Activated CD4-positive, alpha-beta T cell treated with anti-CD3 and anti-CD28 coated beads, Interleukin-2, Interleukin-4, amounts not matched to agents 100 ng/mL and 50 ng/mL, durations not matched to agents 16 hours and 8 hours (primary cell): ENCODE measurements around the gene RXRA.
A peak's percentile ranks its signal among the peaks of the same experiment; 100 is the strongest.

Experiments used
- DNase-seq: peaks from one replicate; pipeline ENCODE4 v3.0.0-alpha.2; 2020; ENCODE audit warnings: low spot score

Gene RXRA

DNA sequence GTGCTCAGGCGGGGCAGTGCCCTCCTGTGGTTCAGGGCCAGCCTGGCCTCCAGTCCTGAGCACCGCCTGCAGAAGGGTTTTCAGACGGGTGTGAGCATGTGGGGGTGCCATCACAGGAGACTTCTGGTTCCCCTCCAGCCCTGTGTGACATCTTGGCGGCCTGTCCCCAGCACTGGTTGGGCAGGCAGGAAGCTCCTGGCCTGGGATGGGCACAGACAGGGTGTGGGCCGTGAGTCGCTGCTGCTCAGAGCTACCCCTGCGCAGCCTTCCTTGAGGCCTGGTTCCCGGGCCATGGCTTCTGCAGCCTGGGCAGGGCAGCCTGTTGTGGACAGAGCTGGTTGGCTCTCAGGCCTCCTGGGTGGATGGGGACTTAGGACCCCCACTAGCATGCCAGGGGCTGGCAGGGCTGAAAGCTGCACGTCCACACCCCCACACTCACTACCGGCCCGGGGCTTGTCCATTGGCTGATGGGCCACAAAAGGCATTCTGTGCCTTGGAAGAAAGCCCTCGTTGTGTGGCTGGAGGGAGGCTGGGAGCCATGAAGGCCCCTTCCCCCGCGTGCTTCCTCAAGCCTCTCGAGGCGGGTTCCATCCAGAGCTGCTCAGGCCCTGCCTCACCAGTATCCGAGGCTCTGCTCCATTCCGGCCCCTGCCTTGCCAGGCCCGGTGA is 58.7 kb downstream of the RXRA start:
- DNase-seq, result no peak

DNA sequence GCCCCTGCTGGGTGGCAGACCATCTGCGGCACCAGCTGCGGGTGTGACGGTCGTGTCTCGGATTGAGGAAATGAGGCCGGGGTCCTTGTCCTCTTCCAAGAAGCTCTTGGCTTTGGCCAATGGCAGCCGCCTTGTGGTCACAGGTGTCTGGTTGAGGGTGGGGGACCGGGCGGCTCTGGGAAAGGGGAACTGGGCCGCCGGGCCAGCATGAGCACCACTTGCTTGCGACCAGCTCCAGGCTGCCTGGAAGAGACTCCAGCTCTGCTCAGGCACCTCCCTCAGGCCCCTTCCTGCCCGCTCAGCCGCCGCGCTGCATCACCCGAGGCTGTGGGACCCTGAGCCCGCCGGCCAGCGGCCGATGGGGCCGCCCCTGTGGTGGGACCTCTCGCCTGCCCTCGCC is 59.7 kb downstream of the RXRA start:
- DNase-seq, result no peak

DNA sequence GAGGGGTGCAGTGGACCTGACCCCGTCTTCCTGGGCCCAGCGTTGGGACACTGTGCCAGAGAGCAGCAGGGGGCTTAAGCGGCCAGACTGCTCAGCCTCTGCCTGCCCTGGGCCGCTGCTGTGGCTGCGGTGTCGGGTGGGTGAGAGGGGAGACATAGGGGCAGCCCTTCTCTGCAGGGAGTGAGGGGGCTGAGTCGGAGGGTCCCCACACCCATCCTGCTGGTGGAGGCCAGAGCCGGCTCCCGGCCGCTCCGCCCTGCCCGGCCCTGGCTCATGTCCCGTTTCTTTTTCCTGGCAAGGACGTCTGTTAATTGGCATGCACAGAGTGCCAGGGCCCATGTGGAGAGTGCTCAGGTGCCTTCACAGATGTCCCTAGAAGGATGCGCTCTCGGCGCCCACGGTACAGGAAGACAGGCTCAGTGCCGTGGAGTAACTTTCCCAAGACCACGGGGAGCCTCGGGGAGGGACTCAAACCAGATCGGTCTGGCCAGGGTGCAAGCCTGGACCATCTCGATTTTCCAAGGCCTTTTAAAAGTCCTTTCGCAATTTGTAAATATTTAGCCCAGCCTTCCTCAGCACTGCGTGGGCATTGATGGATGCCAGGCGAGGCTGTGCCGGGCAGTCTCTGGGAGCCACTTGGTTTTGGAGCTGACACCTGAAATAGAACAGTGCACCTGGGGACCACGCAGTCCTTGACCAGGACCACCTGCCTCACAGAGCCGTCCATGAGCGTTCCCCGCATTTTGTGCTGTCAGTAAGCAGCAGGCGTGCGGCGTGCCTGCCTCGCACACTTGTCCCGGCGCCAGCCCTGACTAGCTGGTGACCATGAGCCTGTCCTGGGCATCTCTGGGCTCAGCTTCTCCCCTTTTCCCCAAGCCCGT is 60.9 kb downstream of the RXRA start:
- DNase-seq, result no peak

DNA sequence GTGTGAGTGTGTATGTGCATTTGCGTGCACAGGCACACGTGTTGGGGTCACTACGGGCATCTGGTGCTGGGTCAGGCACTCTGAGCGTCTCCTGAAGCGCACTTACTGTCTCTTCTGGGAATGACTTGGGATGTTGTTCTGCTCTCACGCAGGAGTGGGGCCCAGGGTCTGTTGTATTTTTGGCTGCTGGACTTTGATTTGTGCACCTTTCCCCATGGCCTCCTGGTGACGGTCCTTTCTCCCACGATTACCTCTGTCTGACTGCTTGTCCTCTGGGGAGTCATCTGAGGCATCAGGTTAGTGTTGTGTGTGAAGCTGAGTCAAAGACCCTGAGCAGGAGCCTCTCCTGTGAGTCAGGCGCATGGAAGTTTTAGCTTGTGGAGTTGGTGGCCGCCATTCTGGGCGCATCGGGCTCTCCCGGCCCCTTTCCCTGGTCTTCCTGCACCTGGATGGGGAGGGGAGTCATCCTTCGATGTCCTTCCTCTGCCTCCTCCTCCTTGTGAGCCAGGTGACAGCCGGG is 62.1 kb downstream of the RXRA start:
- DNase-seq, result no peak

DNA sequence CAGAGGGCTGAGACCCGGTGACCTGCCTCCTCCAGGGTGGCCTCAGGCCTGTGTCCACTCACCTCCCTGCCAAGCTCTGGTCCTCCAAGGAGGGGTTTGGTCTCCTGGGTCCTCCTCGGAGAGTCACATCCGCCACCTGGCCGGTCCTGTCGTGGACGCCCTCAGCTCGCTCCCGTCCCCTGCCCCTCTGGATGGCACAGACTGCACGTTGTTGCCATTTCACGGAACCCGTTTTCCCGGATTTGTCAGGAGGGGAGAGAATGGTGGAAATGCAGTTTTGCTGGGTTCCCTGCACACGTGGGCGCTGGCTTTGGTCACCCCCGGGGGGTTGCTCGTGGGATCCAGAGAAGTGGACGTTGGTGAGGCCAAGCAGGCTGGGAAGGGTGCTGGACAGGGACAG is 62.7 kb downstream of the RXRA start:
- DNase-seq, result no peak

DNA sequence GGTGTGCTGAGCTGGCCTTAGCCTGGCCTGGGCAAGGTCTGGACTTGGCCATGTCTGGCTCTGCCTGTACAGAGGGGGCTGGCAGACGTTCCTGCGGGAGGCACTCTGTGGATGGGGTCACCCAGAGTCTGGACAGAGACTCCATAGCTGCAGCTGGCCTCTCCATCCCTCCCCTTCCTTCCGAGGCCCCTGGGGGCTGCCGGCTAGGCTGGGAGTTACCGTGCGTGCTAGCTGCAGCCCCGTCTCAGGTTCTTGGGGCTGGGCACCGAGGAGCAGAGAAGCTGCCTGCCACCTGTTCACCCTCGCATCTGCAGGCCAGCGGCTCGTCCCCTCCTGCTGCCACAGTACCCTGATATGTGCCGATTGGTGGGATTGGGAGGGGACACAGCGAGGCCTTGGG is 63.4 kb downstream of the RXRA start:
- no peak for DNase-seq

DNA sequence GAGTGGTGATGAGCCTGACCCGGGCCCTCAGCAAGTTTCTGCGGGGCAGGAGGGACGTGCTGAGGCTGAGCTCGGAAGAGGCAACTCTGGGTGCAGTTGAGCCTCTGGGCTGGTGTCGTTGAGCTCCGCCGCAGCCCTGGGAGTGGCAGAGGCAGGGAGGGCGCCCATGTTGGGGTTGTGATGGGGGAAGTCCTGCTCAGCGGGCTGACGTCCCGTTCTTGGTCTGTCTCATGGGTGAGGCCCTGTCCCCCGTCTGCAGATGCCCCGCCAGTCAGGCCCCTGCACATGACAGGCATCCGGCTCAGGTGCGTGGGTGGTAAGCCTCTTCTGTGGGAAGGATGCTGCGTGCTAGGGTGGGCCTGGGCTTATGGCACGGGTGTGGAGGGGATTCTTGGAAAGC is 64.3 kb downstream of the RXRA start:
- DNase-seq, result peak; percentile 78

DNA sequence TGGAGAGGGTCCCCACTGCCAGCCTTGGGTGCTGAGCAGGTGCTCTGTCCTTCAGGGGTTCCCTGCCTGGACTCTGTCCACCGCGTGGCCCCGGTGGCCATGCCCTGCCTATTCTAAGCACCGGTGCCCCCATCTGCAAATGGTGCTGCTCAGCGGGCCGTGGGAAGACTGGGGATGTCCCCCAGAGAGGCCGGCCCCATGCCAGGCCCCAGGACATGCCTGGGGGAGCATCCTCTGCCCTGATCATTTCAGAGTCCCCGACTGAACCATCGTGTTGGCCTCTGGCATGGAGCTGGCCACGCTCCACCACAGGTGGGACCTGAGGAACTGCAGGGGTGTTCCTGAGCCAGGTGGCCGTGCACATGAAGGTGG is 64.7 kb downstream of the RXRA start:
- no peak for DNase-seq

DNA sequence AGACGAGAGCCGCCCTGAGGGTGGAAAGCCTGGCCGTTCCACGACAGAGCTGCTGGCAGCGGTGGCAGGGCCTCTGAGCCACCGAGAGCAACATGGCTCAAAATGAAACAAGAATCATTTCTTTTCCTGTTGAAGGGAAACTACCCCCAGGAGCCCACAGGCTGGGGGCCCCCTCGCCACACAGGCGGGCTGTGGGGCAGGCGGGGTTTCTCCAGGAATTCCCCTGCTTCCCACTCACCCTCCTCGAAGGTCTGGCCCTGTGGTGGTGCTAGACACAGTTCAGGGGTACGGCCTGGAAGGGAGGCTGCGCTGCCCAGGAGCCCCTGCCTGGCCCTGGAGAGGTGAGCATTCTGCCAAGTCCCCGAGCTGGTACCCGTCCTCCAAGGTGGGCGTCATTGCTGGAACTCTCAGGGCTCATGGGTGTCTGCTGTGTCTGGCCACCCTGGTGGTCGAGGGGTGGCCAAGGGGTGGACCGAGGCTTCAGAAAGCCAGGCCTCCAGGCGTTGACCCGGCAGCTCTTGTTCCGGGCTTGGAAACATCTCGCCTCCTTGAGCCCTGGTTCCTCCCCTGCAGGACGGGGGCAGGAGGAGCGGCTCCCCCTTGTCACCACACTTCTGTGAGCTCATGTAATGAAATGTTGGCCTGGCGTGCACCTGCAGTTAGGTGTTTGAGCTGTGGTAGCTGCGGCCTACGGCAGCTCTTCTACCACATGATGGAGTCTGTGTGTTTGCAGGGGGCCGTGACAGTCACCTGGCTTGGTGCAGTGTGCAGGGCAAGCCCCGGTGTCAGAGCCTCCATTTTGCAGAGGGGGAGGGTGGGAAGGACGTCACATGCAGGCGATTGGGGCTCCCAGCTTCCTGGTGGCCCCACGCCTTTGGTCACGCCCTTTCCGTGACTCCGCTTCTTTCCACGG is 65.3 kb downstream of the RXRA start:
- peak; percentile 82 for DNase-seq

DNA sequence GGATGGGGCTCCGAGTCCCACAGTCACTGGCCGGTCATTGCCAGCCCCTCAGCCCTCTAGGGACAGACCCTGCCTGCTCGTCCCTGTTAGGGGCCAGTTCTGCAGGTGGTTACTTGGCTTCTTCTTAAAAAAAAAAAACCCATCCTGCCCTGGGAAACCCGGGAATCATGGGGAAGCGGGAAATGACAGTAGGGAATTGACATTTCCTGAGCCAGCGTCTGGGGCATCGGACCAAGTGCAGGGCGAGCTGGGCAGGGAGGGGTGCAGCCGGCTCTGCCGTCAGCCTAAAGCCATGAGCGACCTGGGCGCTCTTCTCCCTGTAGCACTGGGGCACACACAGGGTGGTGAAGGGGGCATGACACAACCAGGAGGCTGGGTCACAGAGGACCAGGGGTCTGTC is 66.6 kb downstream of the RXRA start:
- DNase-seq, result no peak

DNA sequence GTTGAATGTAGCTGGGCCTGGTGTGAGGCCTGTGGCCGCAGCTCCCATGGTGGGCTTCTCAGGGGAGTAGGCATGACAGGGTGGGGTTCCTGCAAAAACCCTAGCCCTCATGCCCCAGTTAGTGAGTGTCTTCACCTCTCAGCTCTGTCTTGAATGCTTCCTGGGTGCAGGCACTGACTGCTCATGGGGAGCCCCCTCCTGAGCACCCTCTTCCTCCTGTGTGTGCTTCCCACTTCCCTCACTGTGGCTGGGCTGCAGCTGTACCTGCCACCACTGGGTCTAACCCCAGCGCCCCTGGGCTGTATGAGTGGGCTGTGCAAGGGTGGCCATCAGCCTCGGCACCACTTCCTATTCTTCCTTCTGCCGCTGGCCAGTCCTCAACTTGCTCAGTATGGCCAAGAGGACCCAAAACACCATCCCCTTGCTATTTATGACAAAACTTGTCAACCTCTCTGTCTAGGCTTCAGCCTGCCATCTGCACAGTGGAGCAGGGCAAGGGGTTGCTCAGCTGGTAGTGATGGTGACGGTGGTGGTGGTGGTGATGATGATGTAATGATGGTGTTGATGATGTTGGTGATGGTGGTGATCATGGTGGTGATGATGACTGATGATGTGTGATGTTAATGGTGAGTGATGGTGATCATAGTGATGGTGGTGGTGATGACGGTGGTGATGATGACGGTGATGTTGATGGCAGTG is 67.5 kb downstream of the RXRA start:
- no peak for DNase-seq

DNA sequence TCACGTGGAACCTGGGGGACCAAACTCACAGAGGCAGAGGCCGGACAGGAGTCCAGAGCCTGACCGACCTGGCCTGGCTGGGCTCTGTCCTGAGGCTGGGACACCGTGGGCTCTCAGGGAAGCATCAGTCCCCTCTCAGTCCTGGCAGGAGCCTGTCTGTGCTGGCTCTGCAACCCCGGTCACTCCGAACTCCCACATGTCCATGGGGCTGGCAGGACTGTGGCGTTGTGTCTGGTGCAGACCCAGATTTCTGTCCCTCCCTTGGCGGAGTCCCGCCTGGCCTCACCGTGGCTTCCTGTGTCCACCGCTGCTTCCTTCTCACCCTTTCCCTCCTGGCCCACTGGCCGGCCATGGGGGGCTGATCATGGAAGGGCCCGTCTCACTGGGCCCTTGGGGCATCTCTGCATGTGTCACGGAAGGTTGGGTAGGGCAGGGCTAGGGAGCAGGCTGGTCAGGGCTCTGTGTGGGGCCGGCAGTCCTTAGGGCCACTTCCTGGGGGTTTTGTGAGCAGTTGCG is 68.8 kb downstream of the RXRA start:
- no peak for DNase-seq

DNA sequence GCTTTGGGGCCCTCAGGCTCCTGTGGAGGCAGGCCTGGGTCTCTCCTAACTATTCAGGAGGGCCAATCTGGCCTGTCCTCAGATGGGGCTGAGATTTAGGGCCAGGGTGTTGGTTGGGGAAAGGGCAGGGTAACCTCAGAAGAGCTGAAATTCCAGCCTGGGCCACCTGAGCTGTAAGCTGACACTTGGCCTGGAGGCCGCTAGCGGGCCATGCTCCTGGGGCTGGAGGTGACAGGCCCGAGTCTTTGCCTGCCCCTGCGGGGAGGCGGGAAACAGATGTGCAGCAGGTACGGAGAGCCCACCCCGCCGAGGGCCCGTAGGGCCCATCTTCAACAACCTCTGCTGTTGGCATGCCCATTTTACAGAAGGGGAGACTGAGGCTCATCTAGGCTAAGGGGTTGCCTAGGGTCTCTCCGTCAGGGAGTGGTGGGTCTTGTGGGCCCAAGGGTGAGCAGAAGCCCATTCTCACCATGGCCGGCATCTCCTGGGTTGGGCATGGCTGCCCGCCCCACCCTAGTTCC is 69.5 kb downstream of the RXRA start:
- DNase-seq, result no peak

DNA sequence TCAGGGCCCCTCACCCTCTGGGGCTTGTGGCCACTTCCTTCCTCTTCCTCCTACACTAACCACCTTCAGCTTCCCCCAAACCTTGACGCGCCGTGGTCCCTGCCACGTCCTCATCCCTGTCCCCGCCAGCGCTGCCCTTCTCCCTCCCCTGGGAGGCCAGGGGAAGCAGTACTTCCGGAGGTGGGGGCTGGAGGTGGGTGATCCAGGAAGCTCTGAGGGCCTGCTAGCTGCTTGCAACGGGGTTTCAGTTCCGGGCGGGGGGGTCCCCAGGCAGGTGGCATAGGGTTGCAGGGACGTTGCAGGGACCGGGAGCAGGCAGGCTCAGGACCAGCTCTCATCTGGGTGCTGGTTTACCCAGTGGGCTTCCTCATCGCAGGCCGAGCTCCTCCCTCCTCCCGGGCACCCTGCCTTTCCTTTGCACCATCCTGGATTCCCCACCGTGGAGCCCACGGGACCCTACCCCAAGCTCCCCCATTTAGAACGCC is 70.0 kb downstream of the RXRA start:
- peak; percentile 68 for DNase-seq

DNA sequence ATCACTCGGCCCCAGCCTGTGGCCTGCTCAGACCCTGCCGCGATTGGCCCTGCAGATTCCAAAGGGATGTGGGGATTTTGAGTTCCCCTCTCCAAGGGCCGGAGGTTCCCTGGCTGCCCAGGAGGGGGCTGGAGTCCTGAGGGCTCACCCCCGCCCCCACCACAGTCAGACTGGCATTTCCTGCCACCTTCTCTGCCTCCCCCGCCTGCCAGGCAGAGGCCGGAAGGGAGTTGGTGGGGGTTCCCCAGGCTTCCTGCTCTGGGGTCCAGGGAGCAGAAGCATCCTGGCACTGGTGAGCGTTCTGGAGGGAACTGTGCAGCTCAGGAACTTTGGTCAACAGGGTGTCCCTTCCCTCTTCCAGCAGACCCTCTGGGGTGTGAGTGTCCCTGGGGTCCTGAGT is 70.6 kb downstream of the RXRA start:
- DNase-seq, result peak; percentile 63

DNA sequence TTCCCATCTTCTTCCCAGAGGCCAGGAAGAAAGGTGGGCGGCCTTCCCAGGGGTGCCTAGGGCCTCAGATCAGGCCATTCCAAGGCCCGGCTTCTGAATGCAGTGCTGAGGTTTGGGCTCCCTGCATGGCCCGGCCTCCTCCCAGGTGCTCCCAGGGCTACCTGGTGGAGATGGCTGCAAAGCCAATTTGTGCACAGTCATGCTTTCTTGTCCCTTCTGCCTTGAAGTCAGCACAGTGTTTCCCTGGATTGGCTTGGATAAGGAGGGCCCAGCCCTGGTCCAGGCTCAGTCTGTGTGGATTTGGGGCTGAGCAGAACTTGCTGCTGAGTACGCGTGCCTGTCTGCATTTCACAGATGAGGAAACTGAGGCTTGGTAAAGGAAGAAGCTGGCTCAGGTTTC is 72.5 kb downstream of the RXRA start:
- no peak for DNase-seq

DNA sequence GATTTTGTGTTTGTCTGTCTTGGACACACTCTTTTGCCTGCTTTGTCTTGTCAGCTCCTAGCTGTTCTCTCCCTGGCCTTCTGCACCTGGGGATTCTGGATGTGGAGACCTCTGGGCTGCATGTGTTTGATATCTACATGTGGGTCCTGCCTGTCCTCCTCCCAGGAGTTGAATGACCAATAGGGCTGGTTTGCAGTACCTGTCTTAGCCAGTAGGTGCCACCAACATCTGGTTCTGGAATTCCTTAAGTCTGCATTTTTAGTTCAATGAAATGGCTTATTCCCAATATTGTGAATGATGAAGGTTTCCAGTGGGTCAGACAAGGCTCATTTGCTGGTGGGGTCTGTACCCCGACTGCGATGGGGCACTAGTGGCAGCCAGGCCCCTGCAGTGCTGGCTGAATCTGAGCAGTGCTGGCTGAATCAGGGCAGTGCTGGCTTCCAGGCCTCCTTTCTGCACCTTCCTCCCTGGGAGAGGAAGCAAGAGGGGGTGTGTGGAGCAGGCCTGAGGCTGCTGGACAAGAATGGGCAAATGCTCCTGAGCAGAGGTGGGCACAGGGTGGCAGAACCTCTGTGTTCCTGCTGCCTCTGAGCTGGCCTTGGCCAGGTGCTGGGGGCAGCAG is 73.3 kb downstream of the RXRA start:
- no peak for DNase-seq

DNA sequence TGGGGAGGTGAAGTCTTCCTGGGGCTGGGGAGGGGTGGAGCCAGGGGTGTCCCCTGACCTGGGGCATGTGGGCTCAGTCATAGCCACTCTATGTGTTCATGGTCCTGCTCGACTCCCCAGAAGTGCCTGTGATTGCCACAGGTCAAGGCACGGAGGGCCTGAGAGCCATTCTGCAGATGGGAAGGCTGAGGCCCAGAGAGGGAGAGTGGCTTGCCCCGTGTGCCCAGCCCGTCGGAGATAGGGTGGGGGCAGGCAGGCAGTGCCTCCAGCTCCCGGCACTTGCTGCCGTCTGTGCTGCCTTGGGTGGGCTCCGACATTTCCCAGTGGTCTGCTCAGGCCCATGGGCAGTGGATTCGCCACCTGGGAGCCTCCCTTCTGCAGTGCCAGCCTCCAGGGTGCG is 74.0 kb downstream of the RXRA start:
- DNase-seq, result no peak

DNA sequence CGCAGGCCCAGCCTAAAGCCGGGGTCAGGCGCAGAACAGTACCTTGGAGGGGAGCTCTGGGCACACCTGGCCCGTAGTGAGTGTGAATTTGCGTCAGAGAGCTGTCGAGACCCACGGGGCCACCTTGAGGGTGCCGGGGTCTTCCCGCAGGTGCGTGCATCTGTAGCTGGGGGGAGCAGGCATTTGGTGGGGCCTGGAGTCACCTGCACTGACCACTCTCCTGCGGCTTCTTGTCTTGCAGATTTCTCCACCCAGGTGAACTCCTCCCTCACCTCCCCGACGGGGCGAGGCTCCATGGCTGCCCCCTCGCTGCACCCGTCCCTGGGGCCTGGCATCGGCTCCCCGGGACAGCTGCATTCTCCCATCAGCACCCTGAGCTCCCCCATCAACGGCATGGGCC is 75.1 kb downstream of the RXRA start:
- no peak for DNase-seq

DNA sequence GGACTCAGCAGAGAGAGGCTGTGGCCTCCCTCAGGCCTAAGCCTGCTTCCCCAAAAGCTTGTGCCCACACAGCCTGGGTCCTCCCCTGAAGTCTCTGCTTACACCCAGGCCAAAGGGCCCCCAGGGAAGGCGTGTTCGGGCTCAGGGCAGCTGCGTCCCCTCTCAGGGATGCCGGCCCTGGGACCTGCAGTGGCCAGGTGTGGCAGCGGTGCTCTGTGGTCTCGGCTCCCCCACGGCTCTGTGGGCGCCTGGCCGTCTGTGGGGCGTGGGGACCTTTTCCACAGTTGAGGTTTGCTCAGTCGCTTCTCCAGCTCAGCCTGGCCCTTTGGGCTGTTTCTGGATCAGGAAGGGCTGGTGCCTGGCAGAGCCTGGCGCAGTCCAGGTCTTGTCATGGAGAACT is 75.9 kb downstream of the RXRA start:
- DNase-seq, result no peak

DNA sequence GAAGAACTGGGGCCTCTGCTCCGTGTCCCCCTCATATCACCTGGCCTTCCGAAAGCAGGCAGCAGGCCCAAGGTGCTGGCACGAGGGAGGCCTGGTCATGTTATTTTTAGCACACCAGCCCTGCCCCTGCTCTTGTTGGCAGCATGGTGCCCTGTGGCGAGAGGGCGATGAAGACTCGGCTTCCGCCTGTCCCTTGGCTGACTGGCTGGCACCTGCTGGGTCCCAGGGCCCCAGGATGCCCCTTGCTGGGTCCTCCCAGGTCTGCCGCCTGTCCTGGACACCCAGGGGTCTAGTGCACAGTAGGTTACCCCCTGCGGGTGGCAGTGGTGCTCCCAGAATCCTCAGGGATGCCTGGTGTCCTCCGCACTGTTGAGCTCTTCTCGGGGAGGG is 77.0 kb downstream of the RXRA start:
- no peak for DNase-seq
